DMS79 treated with DMSO at 0.1 percent for 48 hours (cell line): ENCODE measurements around the gene DLG2.

Experiments
- DNase-seq: peaks from one replicate; lab custom pipeline; 2025; lab: John Stamatoyannopoulos, UW

DLG2 gene

DNA sequence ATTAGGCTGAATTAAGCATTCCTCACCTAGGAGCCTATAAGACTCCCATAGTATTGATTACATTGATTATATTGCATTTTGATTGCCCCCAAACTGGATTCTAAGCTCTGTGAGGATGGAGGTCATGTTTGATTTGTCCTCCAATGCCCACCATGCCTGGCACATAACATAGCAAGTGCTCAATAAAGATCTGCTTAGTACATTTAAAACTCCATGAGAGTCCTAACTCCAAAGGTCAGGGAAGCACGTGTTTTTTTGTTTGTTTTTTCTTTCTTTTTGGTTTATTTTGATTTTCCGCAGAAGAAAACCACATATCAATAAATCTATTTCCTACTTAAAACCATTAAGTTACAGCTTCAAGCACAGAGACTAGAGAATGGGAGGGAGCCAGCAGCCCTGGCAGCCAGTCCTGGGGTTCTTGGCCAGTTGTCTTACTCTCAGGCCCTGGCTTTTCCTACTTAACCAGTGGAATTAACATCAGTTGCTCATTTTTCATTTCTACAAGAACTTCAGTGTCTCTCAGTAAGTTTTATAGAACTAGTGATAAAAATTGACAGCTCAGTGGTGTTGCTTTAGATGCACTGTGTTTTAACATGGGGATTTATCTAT lies 1911.1 kb downstream of the DLG2 start:
- DNase-seq: no peak

DNA sequence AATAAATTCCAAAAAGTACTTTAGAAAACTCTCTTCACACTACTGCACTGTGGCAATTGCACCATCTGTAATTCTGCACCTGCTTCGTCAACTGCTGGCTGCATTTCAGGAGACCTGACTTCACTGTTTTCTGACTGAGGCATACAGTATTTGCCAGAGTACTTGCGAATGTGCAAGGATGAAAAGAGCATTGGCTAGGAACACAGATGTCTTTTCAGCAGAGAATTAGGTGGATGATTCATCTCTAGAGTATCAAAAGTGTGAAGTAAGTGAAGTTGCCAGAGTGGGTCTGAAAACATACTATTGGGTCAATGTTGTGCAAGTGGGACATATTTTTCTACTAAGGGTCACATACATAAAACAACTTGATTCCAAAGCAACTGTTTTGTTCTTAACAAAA lies 1913.4 kb downstream of the DLG2 start:
- no peak for DNase-seq

DNA sequence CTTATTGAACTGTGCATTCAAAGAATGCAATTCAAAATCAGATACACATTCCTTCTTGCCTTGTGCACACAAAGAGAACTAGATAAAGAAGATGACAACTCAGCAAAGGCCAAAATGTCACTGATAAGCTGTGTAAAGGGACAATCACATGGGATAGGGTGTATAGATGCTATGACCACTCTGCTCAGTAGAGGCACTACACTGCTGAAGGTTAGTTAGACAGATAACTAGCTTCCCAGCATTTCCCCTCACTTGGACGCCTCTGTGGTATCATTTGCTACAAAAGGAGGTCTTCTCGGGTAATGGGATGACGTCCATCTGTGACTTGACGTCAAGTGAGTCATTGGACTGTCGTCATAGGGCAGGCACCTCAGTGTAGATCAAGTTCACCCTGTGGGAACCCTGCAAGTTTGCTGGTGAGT lies 1916.0 kb downstream of the DLG2 start:
- DNase-seq: no peak

DNA sequence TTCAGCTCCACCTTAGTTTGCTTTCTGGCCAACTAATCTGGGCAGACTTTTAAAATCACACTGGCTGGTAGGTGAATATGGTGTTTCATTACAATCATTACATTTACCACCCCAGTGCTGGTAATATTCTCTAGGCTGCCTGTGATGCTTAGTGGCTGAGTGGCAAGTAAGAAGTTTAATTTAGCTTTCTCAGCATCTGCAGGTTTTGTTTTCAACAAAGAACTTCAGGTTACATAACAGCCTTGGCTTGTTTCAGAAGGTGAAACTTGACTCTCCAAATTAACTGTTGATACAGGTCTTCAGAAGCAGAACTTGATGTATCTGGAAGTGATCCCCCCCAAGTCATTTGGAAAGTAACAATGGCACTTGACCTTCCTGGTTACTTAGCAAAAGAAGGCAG lies 1917.7 kb downstream of the DLG2 start:
- DNase-seq: no peak

DNA sequence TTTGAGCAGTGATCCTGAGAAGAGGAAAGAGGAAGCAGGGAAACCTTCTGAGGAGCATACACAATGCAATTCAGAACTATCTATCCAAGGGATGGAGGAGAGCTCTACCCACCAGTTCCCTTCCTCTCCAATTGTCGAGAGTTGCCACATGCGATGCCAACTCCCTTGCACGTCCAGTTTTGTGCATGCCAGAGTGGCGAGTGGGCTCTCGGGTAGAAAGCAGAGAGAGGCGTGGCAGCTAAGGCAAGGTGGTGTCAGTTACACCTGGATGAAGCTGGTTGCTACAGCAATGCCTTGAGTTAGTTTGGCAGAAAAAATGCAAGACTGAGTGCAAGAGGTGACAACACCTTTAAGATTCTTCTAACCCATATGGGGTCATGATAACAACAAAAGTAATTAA lies 1920.6 kb downstream of the DLG2 start:
- DNase-seq: no peak

DNA sequence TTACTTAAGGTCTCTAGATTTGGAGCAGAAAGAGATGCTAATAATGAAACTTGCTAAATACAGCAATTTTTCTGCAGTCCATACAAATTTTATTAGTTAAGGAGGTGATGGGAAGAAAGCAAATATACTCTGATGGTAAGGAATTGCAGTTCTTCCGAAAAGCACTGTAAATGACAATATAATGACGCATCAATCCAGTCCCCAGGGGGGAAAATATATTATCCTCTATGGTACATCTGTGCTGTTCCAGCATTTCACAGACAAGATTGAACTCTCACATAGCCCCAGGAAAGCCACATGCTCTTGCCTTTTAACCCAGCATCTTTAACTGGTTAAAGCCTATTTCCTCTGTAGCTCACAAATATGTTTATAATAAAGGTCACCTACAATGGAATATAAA lies 1924.3 kb downstream of the DLG2 start:
- DNase-seq: no peak

DNA sequence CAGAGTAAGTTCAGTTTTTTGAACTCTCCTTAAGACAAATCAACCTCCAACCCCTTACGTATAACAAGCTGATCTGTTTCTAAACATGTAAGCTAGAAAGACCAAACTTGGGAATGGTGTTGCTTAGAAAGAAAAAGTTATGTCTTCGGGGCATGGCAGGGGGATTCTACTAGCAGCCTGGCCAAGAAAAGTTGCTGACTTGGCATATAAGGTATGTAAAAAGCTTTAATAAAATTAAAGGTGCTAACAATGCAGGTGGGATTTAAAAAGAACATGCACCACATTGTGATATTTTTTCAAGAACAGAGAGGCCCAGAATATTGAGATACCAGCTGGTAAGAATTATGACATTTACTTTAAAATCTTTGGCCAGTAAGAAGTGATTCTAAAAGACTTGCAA lies 1929.6 kb downstream of the DLG2 start:
- DNase-seq: no peak

DNA sequence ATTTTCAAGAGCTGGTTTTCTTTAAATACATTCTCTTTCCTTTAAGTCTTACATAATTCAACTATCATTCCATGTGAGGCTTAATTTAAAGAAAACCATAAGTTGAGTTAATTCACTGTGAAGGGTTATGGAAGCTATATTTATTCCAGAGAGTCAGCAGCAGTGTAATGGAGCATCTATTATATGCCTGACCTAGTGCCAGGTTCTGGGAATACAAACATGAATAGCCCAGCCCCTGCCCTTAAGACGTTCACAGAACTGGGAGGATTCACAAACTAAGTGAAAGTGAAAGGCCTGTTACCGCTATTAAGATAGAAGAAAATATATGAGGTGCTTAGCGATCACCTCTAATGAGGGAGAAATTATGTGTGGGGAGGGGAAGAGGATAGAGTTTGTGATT lies 1932.1 kb downstream of the DLG2 start:
- no peak for DNase-seq

DNA sequence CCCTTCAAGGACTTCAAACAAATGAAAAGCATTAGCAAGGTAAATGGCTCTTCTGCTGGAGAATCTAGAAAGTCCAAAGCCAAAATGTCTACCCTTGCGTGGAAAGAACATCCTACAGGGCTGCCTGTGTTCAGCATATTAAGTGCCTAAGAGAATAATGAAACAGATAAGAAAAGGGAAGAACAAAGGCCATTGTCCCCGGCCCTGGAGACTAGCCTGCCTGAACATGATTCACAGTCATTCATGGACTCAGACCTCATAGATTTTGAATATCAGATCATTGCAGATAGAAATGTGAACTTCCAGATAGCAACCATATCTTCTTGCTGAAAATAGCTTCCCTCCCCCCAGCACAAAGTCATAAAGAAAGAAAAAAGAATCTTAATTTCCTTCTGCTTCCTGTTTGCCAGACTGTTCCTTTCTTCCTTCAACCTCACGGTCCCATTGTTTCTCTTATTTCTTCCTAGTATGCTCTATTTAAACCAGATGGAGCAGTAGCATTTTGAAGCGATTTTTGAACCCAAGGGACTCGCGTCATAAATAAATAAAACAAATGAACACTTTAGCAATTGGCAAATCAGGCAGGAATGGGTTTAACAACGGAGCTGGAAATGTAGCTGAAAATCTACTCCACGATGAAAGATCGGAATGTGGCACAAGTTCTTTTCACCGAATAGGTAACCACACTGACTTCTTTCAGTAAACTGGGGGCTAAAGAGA lies 1932.8 kb downstream of the DLG2 start:
- DNase-seq: no peak

DNA sequence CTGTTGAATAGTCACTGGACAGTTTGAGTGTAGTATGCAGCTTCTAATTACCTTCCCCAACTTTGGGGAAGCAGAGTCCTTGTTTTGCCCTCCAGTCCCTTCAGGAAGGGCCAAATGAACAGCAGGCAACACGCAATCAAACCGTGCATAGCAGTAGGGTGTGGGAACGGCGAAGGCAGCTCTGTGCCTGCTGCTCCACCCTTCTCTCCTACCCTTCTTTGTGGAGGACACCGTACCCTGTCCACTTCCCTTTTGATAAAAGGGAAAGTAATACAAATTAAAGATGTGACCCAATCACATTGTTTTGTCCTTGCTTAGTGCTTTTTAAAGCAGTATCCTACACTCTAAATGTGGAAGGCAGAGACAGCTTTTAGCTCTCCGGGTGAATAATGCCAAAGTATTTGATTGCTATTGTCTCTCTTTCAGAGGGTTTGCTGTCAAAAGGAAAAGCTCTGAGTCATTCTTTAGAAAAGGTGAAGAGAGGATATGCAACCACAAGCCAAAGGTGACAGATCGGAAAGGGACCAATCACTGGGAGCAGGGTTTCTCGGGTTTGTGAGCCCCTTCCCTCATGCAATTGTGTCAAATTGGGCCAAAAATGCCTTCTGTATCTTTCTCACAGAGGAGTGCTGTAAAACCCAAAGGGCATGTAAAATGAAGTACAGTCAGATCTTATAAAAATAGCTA lies 1933.7 kb downstream of the DLG2 start:
- no peak for DNase-seq

DNA sequence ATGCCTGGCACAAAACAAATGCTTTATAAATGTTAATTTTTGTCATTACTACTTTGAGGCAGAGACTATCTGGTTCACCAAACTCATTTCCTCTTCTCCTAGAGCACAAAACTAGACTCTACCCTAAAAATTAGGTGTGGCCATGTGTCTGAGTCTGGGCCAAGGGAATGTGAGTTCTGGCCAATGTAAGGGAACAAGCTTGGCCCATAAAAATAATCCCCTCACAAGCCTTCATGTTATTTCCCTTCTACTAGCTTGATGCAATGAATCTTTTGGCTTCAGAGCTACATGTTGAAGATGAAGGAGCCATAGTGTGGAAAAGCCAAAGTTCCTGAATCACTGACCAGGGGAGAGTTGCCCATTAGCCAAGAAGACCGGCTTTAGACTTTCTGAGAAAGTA lies 1934.5 kb downstream of the DLG2 start:
- DNase-seq: no peak

DNA sequence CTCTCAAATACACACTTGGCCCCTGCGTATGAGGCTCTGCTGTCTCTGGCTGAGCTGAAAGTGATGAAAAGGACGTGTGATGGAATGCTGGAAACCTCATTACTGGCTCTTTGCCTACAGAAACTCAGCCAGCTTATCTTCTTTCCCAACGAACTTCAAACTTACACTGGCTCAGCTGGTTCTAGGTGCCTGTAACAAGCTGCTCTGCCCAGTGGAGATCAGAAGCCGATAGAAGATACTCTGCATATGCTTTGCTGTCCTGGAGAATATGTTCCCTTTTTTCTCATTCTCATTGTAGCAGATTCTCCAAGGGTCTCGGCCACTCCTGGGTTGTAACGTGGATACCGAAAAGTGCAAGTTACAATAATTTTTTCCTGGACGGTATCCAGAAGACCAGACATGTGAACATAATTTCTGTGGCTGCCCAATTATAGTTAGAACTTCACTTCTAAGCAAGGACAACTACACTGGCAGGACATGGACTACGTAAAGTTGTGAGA lies 1935.6 kb downstream of the DLG2 start:
- DNase-seq: no peak

DNA sequence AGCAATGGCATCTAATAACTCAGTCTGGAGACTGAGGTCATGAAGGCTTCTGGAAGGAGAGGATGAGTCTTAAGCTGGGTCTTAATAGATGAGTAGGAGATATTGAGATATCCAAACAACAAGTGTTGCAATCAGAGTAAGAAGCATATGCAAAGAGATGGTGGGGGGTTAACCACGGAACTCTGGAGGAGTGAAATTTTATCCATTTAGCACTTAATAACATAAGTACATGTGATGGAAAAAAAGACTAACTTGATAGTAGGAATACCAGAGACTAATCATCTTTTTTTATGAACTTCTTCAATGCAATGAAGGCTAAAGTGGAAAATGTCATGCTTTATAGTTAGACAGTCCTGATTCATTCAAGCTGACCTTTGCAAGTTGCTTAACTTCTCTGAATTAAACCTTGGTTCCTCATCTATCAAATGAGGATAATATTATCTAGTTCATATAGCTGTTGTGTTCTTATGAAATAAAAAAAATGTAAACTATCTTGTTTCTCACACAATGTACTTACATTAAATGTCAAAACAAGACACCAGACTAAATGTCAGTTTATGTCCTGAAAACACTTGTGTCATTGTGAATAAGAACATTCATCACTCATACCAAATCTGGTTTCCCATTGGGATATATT lies 1937.9 kb downstream of the DLG2 start:
- no peak for DNase-seq

DNA sequence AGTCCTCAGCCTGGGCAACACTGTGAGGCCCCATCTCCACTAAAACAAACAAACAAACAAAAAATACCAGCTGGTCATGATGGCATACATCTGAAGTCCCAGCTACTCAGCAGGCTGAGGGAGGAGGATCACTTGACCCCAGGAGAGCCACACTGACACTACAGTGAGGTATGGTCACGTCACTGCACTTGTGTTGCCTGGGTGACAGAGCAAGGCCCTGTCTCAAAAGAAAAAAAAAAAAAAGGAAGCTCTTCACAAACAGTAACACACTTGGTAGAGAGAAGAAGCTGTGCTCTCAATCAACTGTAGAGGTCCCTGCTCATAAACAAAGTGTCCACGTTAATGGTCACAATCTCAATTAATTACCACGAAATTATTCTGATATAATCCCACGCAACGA lies 1939.4 kb downstream of the DLG2 start:
- DNase-seq: no peak

DNA sequence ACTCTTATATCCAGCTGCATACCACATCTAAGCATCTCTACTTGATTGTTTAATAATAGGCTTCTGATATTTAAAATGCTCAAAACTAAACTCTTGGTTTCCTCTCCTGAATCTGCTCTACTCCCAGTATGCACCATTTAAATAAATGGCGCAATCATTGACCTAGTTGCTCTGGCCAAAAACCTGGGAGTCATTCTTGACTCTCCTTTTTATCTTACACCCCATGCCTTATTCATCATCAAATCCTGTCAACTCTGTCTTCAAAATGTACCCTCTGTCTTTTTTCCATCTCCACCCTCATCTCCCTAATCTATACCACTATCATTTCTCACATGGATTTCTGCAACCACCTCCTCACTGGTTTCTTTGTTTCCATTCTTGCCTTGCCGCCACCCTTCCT lies 1941.4 kb downstream of the DLG2 start:
- no peak for DNase-seq

DNA sequence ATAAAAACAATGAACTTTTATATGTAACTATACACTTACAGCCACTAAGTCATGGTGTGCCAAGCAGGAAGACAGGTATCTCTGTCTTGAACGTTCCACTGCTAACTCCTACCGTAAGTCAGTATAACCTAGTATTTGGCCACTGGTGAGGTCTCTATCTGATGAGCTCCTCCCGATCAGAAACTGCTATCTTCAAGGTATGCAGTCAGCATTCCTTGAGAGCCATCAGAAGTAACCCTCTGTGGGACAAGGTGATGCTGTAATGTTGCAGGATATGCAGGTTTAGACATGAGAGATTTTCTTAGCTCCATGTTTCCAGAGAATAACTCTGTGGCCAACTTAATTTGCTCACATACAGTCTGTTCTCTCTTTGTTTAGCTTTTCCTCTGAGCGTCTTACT lies 1943.1 kb downstream of the DLG2 start:
- no peak for DNase-seq

DNA sequence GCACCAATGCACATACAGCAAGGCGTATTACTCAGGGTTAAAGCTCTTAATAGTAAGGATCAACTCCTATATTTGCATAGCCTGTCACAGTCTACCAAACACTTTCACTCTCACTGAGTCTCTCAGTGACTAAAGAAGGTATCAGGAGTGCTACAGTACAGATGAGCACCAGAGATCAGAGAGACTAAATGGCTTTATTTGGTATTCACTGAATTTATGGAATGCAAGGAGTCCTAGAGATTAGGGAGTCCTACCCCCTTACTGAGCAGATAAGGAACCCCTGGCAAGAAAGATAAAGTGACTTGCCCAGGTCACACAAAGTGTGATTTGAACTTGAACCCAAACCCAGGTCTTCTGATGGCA lies 1944.6 kb downstream of the DLG2 start:
- DNase-seq: no peak

DNA sequence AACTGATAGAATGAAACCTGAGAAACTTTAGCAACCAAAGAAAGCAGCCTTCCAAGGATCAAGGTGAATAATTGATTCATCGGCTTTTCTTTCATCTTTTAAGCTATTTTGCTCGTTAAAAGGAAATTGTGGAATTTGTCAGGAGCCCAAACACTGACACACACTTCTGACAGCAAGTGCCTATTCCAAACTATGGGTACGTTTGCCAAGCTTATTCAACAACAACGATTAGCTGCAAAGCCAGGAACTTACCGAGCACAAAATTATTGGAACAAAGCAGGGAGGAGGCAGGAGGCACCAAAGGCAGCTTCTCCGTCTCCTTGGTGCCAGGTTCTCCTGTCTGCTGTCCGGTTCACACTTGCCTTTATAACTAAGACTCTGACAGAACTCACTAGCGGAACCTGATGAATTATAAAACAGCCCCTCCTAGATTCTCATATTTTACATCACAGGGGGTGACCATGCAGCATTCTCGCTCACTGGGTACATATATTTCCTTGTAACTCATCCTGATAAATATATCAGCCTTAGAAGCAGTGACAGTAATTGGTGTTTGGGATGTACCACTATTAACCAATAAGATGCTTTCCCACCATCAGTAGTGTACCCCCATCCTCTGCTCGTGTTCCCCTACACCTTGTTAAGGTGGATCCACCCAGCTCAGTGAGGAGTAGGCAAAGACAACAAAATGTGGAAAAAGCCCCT lies 1945.1 kb downstream of the DLG2 start:
- no peak for DNase-seq

DNA sequence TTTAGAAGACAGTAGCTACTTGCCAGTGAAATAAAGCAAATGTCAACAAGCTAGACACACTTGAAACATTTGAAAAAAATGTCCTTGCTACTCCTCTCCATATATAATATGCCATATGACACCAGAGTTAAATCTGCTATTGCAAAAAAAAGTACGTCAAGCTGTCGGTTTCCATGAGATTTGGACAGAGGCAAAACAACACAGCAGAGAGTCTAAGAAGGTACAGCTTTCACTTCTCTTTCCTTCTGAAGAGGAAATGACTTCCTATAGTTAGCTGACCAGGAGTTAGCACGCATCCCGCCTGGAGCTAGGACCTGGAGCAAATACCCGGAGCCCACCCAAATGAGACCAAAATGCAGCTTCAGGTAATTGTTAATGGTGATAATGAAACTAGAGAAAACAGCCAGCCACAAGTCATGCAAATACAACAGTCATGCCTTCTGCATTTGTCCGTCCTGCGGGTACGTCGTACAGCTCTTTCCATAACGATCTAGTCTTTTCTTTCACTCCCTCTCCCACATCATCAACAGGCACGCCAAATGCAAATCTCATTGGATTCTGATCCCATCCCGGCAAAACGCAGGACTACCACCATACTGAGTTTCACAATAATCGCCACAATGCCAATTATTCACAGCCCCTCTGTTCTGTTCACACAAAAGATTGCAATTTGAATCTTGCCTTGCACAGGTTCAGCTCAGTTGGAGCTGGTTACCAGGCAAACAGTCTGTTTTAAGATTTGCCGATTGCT lies 1945.9 kb downstream of the DLG2 start:
- DNase-seq: peak; percentile 30

DNA sequence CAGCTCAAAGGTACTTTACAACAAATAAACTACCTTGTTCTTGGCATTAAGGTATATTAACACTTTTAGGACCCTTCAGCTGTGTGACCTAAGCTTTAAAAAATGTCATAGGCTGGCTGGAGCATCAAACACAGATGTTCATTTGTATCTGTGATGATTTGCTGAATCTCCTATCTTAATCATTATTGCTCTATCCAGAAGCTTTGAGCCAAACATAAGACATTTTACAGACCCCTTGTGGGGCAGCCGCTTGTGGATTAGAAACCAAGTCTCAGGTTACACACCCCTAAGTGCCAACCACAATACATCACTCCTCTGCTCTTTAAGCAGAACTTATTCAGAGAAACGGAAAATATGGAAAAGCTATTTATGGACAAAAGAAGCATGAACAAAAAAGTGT lies 1946.8 kb downstream of the DLG2 start:
- DNase-seq: no peak

DNA sequence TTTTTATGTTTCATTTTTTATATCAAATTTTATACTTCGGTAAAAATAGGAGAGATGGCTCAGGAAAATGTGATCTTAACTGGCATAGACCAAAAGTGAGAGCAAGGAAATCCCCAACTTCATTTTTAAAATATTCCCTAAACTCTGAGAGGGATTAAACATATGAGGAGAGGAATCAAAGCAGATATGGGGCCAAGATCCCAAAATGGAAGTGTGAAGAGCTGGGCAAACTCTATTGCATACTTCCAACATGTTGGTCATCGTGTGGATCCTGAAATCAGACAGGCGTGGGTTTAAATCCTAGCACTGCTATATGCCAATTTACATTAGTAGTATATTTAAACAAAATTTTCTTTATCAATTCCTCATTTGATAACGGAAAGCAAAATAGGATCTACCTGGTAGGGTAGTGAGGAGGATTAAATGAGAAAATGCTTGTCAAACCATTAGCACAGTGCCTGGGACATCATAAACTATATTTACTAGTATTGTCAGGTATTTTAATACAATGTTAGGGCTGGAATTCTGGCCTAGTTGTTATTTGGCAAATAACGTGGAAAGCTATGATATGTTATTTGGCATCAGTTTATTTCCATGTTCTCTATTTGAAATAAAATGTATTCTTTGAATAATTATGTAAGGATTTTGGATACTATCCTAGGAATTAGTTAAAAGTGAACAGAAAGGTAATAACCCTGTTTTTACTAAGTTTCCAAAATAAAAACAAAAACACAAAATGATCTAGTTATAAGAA lies 1948.1 kb downstream of the DLG2 start:
- no peak for DNase-seq
